K562 (cell line): ENCODE results near the gene SNX30.

ENCODE experiments used
- EWSR1 ChIP-seq: fragments of 450-650 bp; IDR thresholded peaks from 2 replicates; pipeline ENCODE4 v1.6.1; 2018; ENCODE audit warnings: borderline replicate concordance, mild to moderate bottlenecking, low read depth, moderate library complexity; ENCODE audit not compliant: partially characterized antibody
- TAF1 ChIP-seq: IDR thresholded peaks from 2 replicates; pipeline ENCODE4 v1.6.1; 2011; ENCODE audit warnings: mild to moderate bottlenecking, low read length, moderate library complexity; ENCODE audit not compliant: insufficient read depth, control insufficient read depth, severe bottlenecking; ENCODE audit errors: extremely low read depth
- ZNF121 ChIP-seq: sonication (generic); formaldehyde crosslinking; conservative IDR thresholded peaks from 2 replicates; pipeline ENCODE4 v1.8.0; 2022; ENCODE audit warnings: missing genetic modification reagents
- TF ChIP-seq, protein P1 (sequence below): sonication (generic); formaldehyde crosslinking; IDR thresholded peaks from 2 replicates; pipeline ENCODE4 v1.8.0; 2023; ENCODE audit warnings: mild to moderate bottlenecking, missing genetic modification reagents
- TF ChIP-seq, protein P2 (sequence below), 3 experiments: IDR thresholded peaks in 2 of 3; conservative IDR thresholded peaks in 1 of 3; 2 replicates each; pipeline ENCODE4 v1.5.1; 2011 to 2012; ENCODE audit warnings: low read length in 3 of 3, mild to moderate bottlenecking in 3 of 3, control low read depth in 2 of 3, improper control_type of control experiment in 1 of 3, inconsistent platforms in 1 of 3, low read depth in 1 of 3, mixed read lengths in 1 of 3, moderate library complexity in 1 of 3; ENCODE audit not compliant: insufficient read depth in 2 of 3

DNA sequence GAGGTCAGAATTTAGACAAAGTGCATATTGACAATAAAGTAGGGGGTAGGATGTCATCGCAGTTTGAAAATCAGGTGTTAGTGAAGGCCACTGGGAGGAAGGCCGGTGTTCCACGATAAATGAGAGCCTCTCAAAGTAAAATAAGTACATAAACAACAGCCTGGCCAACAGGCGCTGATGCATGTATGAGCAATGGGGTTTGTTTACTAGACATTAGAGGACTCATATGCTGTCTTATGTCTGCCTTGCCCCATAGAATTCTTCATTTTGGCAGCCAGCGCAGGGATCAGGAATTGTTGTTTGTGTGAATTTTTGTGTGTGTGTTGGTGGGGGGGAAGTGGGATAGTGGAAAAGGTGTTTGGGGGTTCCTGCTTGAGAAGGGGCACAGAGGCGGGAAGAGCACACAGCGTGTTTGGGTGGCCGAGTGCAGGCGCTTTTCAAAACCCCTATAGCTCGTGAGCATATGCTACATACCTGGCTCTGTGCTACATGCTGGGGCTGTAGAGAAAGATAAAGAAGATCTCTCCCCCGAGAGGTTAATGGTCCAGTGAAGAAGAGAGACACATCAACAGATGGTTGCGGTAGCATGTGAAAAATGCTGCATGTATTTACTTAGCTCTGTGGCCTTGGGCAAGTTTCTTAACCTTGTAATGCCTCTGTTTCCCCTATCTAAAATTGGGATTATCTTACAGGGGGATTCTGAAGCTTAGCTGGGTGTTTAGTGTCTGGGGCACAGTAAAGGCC lies 11.5 kb downstream of the SNX30 start:
- TF ChIP-seq EWSR1 (no peak), TAF1 (no peak), ZNF121 (CRISPR knock-in tag) (no peak)
- TF ChIP-seq, protein P1, sequence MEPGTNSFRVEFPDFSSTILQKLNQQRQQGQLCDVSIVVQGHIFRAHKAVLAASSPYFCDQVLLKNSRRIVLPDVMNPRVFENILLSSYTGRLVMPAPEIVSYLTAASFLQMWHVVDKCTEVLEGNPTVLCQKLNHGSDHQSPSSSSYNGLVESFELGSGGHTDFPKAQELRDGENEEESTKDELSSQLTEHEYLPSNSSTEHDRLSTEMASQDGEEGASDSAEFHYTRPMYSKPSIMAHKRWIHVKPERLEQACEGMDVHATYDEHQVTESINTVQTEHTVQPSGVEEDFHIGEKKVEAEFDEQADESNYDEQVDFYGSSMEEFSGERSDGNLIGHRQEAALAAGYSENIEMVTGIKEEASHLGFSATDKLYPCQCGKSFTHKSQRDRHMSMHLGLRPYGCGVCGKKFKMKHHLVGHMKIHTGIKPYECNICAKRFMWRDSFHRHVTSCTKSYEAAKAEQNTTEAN (CRISPR knock-in tag), result no peak
- TF ChIP-seq, protein P2, sequence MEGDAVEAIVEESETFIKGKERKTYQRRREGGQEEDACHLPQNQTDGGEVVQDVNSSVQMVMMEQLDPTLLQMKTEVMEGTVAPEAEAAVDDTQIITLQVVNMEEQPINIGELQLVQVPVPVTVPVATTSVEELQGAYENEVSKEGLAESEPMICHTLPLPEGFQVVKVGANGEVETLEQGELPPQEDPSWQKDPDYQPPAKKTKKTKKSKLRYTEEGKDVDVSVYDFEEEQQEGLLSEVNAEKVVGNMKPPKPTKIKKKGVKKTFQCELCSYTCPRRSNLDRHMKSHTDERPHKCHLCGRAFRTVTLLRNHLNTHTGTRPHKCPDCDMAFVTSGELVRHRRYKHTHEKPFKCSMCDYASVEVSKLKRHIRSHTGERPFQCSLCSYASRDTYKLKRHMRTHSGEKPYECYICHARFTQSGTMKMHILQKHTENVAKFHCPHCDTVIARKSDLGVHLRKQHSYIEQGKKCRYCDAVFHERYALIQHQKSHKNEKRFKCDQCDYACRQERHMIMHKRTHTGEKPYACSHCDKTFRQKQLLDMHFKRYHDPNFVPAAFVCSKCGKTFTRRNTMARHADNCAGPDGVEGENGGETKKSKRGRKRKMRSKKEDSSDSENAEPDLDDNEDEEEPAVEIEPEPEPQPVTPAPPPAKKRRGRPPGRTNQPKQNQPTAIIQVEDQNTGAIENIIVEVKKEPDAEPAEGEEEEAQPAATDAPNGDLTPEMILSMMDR (IDR thresholded peaks at IDR 0.05 in 2 of 3, conservative IDR thresholded peaks at IDR 0.05 in 1 of 3; ENCODE audit: insufficient read depth in 2 of 3, low read depth in 1 of 3, low read length in 3 of 3), result no peak
